K562 (cell line): ENCODE measurements around the gene PSD2. TPM values are rescaled to one million over a fixed set of nuclear protein-coding genes. Genes with fewer than 3 reads are reported as not detected.

Experiments used
- ZNF431 ChIP-seq: sonication (generic); formaldehyde crosslinking; IDR thresholded peaks from 2 replicates; pipeline ENCODE4 v1.8.0; 2022; ENCODE audit warnings: mild to moderate bottlenecking, missing genetic modification reagents
- polyA plus RNA-seq, 8 experiments: library from polyadenylated mRNA; depleted of rRNA in 4 of 8; stranded (reverse) in 5 of 8; unstranded in 3 of 8; fragments of >200 nt; fragmentation: Nextera tagmentation in 2 of 8; fragmentation: Illumina TruSeq in 1 of 8; extraction: Ambion mirVana in 2 of 8; extraction: Trizol in 1 of 8; gene quantifications; 2 replicates each; pipeline versions ENCODE4 v1.2.1 to v1.2.3, GENCODE V29; 2011 to 2014; ENCODE audit warnings: inconsistent platforms in 1 of 8, missing spikeins in 1 of 8
- total RNA-seq, 7 experiments: library from RNA; depleted of rRNA in 6 of 7; stranded (reverse); fragments of >200 nt in 6 of 7; fragmentation: Illumina TruSeq in 2 of 7; extraction: Trizol in 2 of 7; gene quantifications; 2 replicates each; pipeline versions ENCODE4 v1.2.1 to v1.2.3, GENCODE V29; 2011 to 2021; ENCODE audit warnings: low replicate concordance in 1 of 7
- TF ChIP-seq, protein P1 (sequence below), 2 experiments: fragments of 450-650 bp; formaldehyde crosslinking in 1 of 2; IDR thresholded peaks; 2 replicates each; pipeline versions ENCODE4 v1.4.0 to v1.6.1; 2014 to 2020; ENCODE audit warnings: mild to moderate bottlenecking in 2 of 2, borderline replicate concordance in 1 of 2, low read depth in 1 of 2

The PSD2 gene
- total and polyA plus RNA-seq, 9 of the 15 experiments (the other 6 are each of a cell fraction or from before 2014, with no cell fraction given): 0.01 to 0.09 (median 0.04) TPM; not detected in 4

DNA sequence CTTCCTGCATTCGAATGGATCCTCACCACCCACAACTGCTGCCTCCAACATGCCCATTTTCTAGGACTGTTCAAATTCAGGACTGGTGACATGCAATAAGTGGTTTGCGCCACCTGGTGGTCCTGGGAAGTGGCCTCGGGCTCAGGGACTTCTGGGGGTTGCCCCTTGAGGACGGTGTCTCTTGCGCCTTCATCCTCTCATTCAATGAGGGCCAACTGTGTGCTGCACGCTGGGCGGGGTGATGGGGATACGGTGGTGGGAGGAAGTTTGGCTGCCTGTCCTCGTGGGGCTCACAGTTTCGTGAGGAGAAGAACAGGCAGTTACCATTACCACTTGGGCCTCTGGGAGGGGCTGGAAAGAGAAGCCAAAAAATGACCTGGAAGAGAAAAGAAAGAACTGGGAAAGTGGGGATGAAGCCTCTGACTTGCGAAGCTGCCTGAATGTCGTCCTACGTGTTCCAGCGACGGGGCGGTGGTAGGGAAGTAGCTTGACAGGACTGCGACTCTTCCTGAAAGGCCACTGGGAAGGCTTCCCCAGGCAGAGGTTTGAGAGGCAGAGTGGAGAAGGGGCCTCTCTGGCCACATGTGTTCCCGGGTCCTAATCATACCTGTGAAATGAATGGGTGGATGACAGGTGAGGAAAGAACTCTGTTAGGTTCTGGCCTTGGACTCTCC is 49.0 kb downstream of the PSD2 start (continued):
- TF ChIP-seq ZNF431 (CRISPR knock-in tag): no peak
- TF ChIP-seq, protein P1, sequence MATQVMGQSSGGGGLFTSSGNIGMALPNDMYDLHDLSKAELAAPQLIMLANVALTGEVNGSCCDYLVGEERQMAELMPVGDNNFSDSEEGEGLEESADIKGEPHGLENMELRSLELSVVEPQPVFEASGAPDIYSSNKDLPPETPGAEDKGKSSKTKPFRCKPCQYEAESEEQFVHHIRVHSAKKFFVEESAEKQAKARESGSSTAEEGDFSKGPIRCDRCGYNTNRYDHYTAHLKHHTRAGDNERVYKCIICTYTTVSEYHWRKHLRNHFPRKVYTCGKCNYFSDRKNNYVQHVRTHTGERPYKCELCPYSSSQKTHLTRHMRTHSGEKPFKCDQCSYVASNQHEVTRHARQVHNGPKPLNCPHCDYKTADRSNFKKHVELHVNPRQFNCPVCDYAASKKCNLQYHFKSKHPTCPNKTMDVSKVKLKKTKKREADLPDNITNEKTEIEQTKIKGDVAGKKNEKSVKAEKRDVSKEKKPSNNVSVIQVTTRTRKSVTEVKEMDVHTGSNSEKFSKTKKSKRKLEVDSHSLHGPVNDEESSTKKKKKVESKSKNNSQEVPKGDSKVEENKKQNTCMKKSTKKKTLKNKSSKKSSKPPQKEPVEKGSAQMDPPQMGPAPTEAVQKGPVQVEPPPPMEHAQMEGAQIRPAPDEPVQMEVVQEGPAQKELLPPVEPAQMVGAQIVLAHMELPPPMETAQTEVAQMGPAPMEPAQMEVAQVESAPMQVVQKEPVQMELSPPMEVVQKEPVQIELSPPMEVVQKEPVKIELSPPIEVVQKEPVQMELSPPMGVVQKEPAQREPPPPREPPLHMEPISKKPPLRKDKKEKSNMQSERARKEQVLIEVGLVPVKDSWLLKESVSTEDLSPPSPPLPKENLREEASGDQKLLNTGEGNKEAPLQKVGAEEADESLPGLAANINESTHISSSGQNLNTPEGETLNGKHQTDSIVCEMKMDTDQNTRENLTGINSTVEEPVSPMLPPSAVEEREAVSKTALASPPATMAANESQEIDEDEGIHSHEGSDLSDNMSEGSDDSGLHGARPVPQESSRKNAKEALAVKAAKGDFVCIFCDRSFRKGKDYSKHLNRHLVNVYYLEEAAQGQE (IDR thresholded peaks at IDR 0.05; ENCODE audit: borderline replicate concordance): peak; percentile 63
- TF ChIP-seq, protein P1 (CRISPR knock-in tag; IDR thresholded peaks at IDR 0.05; ENCODE audit: low read depth): no peak
